ENCODE measurements around the gene PPARG.
"Not testable (repeated sequence)": the region's sequence is repeated elsewhere in the genome, so short reads cannot be mapped to it uniquely, and the experiment has no call there.

The PPARG gene

DNA sequence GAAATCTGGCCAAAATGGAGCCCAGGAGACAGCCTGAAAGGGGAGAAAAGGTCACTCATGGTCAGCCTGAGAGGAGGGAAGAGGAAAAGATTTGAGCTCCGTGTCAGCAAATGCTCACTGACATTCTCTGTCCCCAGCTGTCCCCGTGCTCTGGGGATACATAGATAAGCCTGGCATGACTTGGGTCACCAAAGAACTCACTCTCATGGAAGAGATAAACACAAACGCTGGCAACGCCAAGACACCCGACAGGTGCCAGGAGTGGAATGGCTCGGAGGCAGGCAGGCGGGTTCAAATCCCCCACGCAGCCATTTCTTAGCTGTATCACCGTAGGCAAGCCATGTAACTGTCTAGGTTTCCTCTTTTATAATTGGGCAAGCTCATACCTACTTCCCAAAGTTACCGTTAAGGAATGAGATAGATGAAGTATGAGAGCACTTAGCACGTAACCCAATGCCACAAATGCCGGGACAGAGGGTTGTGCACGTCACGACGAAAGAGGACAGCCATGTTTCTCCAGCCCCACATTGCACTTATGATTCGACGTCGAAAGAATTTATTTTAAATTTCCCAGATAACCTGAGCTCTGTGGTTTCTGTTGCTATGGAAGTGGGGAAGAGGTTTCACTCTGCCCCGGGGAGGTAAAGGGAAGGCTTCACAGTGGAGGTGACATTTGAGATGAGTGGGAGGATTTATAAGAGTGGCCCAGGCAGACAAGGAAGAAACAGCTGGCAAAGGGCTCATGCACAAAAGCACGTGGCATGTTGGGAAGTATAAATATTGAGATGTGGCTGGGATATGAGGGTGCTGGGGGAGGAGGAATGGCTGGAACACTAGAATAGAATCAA, 154.0 kb downstream of the PPARG start:
- DNase-seq (ENCODE audit: low read depth): no peak

DNA sequence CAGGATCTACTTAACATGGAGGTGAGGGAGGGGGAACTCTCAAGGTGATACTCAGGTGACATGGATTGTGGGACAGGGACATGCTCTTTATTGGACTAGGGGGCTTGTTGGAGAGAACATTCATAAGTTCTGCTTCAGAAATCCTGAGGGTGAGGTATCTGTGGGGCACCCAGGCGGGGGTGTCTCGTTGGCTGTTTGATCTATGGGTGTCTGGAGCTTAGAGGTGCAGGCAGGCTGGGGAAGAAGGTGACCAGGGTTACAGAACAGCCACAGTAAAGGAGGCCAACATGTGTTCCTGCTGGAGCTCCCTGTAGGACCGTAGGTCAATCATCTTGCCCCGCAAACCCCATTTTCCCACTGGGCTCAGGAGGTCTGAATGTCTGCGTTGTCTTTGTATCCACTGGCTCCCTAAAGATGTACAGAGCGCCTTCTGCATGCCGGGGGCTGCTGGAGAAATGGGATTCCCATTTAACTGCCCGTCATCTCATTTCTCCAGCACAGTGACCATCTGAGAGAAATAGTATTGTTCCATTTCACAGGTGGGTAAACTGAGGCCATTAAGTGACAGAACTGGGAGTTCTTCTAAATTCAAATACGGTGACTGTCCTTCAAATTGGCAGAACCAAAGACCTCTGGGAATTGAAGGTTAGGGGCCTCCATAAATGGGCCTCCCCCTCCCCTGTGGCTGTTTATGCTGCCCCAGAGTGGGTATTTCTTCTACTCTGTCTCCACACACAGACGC, 155.1 kb downstream of the PPARG start:
- no peak for DNase-seq (ENCODE audit: low read depth)

- DNase-seq (ENCODE audit: low read depth): no peak
Observed at GRCh38 chr3:12444582-12445471, 156.0 kb downstream of the PPARG start.

DNA sequence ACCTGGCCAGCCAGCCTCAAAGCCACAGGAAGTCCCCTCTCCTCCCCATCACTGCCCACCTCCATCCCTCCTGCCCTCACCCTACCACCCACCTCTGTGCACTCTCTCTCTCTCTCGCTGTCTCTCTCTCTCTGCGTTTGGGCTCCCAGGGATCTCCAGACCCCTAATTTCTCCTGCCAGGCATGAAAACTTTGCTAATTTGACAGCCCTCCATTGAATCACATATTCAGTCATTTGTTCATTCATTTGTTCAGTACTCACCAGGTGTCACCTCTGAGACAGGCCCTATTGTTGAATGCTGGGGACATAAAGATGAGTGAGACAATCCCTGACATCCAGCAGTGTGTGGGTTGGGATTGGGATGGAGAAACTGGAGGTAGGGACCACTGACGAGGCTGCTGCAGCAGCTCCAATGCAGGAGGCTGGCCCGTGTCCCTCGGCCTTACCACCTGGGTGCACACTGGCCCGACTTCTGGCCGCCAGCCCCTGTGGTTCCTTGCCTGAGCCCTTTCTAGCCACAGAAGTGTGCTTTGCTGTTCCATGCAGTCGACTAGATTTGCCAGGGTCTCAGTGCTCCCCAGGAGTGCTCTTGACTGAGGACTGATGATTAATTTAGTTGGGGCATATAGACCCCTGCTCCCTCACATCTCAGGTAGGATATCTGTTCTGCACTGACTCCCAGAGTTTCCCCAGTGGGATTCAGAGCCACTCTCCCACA, 156.8 kb downstream of the PPARG start:
- DNase-seq (ENCODE audit: low read depth): no peak

DNA sequence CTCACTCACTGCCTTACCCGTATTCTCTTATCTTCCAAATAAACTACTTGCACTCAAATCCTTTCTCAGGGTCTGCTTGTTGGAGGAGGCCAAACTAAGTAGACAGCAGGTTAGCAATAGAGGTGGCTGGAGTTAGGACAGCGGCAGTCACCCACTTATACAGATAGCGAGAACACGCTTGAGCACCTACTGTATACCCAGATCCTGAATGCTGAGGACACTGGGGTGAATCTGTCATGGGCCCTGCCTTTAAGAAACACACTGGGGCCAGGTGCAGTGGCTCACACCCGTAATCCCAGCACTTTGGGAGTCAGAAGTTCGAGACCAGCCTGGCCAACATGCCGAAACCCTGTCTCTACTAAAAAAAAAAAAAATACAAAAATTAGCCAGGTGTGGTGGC, 157.4 kb downstream of the PPARG start:
- DNase-seq (ENCODE audit: low read depth): no peak

- DNase-seq (ENCODE audit: low read depth): no peak
Observed at GRCh38 chr3:12447075-12447474, 158.2 kb downstream of the PPARG start.

- DNase-seq (ENCODE audit: low read depth): not testable (repeated sequence)
Observed at GRCh38 chr3:12448404-12449202, 159.7 kb downstream of the PPARG start.

DNA sequence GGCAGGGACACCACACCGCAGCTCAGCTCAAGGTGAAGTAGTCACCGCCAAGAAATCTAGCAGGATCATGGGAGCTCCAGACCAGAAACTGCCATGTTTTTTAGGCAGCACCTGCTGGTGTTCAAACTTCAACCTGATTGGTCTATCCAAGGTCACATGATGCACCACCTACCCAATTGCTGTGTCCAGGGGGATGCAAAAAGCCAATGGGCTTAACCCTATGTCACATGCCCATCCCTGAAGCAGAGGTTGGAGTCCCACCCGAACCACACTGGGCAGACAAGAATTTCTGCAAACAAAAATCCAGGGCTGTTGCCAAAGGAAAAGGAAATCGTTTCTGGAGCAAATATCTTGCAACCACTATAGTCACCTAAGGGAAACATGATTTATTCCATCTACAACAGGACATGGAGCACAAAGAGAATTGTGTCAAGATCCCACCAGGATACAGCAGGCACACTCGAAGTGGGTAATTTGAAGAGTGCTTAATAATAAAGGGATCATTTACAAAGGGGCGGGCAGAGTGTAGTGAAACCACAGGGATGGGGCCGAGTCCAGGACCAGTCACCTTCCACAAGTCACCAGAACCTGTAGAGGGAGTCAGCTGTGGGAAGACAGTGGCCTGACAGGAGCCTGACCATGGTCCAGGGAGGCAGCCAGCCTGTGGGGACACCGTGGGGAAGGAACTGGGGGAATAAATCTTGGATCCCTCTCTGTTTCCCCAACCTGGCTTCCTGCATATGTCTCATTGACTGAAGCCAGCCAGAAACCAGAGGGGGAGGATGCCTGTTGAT, 161.2 kb downstream of the PPARG start:
- no peak for DNase-seq (ENCODE audit: low read depth)

- DNase-seq (ENCODE audit: low read depth): no peak
Observed at GRCh38 chr3:12451481-12451880, 162.6 kb downstream of the PPARG start.

- DNase-seq (ENCODE audit: low read depth): no peak
Observed at GRCh38 chr3:12451960-12452359, 163.1 kb downstream of the PPARG start.

DNA sequence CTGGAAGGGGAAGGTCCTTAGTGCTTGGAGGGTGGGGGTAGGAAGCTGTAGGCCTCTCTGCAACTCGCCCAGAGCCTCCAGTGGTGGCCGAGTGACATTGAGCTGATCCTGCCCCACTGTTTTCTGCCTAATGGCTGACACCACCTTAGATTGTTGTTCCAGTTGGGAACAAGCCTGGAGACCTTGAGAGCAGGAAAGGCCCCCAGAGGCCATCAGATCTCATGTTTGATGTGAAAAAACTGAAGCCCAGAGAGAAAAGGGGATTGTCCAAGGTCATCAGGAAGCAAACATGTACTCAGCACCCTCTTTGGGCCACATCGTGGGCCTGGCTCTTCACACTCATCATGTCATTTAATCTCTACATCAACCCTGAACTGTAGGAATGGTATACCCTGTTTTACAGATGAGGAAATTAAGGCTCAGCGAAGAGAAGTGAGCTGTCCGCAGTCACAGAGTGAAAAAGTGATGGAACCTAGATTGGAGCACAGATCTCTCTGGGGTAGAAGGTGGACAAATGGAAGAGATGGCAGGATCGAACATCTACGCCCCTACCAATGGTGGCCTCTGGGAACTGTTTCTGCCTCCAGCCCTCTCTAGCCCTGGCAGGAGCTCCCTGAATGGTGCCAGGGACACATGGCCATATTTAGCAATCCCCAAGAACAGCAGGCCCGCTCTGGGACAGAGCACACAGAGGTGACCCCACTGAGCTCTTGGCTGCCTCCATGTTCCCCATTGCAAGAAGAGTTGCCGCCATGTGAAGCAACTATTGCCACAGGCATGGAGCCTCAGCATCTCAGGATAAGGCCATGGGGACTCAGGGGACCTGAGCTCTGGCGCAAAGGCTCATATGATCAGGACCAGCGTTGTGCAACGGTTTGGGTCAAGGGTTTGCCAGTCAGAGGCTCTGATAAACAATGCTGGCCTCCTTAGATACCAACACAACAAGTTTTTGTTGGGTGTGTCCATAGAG, 163.8 kb downstream of the PPARG start:
- no peak for DNase-seq (ENCODE audit: low read depth)

- DNase-seq (ENCODE audit: low read depth): no peak
Observed at GRCh38 chr3:12454076-12454815, 165.4 kb downstream of the PPARG start.

- DNase-seq (ENCODE audit: low read depth): no peak
Observed at GRCh38 chr3:12454816-12455121, 165.9 kb downstream of the PPARG start.

DNA sequence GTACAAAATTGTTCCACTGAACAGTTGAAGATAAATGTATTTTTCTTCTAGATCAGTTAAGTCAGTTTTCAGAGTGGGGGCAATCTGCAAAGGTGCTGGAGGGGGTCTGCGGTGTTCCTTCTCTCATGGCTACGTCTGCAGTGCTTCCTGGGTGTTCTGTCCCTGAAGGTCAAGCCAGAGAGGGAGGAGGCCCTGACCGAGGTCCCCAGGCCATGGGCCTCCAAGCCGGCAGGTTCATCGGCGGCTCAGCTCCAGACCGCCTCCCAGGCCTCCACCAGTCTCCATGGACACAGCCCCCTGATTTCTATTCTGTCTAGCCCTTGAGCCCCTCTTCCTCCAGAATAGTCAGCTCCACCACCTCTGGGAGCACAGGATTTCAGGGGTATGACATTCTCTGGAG, 166.9 kb downstream of the PPARG start:
- no peak for DNase-seq (ENCODE audit: low read depth)

DNA sequence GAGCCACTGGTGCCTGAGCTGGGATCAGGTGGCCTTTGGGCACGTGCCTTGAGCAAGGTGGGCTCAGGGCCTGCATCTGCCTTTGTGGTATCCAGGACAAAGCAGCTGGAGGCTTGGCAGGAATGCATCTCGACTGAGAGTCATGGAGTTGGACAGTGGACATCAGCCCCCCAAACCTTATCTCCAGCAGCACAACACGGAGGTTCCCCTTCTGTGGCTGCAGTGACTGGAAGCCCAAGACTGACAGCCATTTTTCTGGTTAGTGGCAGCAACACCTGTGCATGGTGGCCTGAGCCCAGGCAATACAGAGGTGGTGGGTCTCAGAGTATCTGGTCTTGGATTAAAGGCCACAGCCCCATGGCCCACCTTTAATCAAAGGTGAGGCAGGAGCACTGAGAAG, 167.6 kb downstream of the PPARG start:
- DNase-seq (ENCODE audit: low read depth): no peak

- DNase-seq (ENCODE audit: low read depth): not testable (repeated sequence)
Observed at GRCh38 chr3:12457380-12457779, 168.5 kb downstream of the PPARG start.

- DNase-seq (ENCODE audit: low read depth): no peak
Observed at GRCh38 chr3:12458901-12459300, 170.0 kb downstream of the PPARG start.

GRCh38 chr3:12460127-12460526, 171.3 kb downstream of the PPARG start:
- DNase-seq (ENCODE audit: low read depth): no peak
